ENCODE measurements around the gene OR10A6.

DNA sequence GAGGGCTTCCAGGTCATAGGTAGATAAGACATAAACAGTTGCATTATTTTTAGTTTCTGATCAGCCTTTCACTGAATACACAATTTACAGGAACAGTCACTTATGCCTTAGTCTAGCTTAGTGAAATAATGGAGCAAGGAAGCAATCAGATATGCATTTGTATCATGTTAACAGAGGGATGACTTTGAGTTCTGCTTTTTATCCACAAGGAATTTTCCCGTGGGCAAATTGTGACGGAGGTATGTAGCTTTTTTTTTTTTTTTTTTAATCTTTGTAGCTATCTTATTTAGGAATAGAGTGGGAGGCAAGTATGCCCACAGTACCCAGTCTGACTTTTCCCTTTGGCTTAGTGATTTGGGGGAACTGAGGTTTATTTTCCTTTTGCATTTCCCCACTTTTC, 37.6 kb upstream of the OR10A6 start:
- TF ChIP-seq, protein P1, sequence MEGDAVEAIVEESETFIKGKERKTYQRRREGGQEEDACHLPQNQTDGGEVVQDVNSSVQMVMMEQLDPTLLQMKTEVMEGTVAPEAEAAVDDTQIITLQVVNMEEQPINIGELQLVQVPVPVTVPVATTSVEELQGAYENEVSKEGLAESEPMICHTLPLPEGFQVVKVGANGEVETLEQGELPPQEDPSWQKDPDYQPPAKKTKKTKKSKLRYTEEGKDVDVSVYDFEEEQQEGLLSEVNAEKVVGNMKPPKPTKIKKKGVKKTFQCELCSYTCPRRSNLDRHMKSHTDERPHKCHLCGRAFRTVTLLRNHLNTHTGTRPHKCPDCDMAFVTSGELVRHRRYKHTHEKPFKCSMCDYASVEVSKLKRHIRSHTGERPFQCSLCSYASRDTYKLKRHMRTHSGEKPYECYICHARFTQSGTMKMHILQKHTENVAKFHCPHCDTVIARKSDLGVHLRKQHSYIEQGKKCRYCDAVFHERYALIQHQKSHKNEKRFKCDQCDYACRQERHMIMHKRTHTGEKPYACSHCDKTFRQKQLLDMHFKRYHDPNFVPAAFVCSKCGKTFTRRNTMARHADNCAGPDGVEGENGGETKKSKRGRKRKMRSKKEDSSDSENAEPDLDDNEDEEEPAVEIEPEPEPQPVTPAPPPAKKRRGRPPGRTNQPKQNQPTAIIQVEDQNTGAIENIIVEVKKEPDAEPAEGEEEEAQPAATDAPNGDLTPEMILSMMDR (IDR thresholded peaks at IDR 0.05): no peak
- TF ChIP-seq POLR2A (IDR thresholded peaks at IDR 0.05): no peak
